HEK293T (cell line): ENCODE results near the gene ZNF485.

Source experiments
- BHLHE40 ChIP-seq: fragments of 450-650 bp; IDR thresholded peaks from 2 replicates; pipeline ENCODE4 v1.6.1; 2016; ENCODE audit warnings: mild to moderate bottlenecking, moderate library complexity, borderline replicate concordance
- CTBP1 ChIP-seq: fragments of 450-650 bp; IDR thresholded peaks from 2 replicates; pipeline ENCODE4 v1.6.1; 2016; ENCODE audit warnings: borderline replicate concordance
- ELF4 ChIP-seq: fragments of 450-650 bp; IDR thresholded peaks from 2 replicates; pipeline ENCODE4 v1.6.1; 2017; ENCODE audit warnings: antibody characterized with exemption
- FOXA1 ChIP-seq: fragments of 450-650 bp; IDR thresholded peaks from 2 replicates; pipeline ENCODE4 v1.6.1; 2016; ENCODE audit warnings: mild to moderate bottlenecking
- FOXK2 ChIP-seq: fragments of 450-650 bp; IDR thresholded peaks from 2 replicates; pipeline ENCODE4 v1.6.1; 2016; ENCODE audit warnings: mild to moderate bottlenecking
- FOXM1 ChIP-seq: fragments of 450-650 bp; IDR thresholded peaks from 2 replicates; pipeline ENCODE4 v1.6.1; 2017; ENCODE audit warnings: mild to moderate bottlenecking, borderline replicate concordance
- HDGF ChIP-seq: fragments of 450-650 bp; IDR thresholded peaks from 2 replicates; pipeline ENCODE4 v1.6.1; 2017; ENCODE audit warnings: antibody characterized with exemption, borderline replicate concordance
- LEF1 ChIP-seq: fragments of 450-650 bp; IDR thresholded peaks from 2 replicates; pipeline ENCODE4 v1.6.1; 2017; ENCODE audit warnings: mild to moderate bottlenecking, borderline replicate concordance
- SP1 ChIP-seq: fragments of 450-650 bp; IDR thresholded peaks from 2 replicates; pipeline ENCODE4 v1.6.1; 2017
- SUZ12 ChIP-seq: fragments of 450-650 bp; IDR thresholded peaks from 2 replicates; pipeline ENCODE4 v1.6.1; 2016; ENCODE audit warnings: mild to moderate bottlenecking
- TARDBP ChIP-seq: fragments of 450-650 bp; IDR thresholded peaks from 2 replicates; pipeline ENCODE4 v1.6.1; 2016
- ZNF384 ChIP-seq: fragments of 450-650 bp; IDR thresholded peaks from 2 replicates; pipeline ENCODE4 v1.6.1; 2016
- TF ChIP-seq, protein P1 (sequence below): fragments of 450-650 bp; IDR thresholded peaks from 2 replicates; pipeline ENCODE4 v1.6.1; 2016

DNA sequence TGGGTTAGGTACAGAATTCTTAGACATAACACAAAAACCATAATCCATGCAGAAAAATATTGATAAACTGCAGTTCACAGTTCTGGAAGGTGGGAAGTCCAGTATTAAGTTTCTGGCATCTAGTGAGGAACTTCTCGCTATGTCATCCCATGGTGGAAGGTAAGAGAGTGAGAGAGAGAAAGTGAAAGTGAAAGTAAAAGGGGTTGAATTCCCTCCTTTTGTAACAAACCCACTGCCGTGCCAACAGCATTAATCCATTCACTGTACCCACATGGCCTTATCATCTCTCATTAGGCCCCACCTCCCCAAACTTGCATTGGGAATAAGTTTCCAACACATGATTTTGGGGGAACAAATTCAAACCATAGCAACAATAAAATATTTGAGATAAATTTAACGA lies 17.1 kb downstream of the ZNF485 start:
- no peak for TF ChIP-seq FOXK2
- TF ChIP-seq SP1 = no peak
- no peak for TF ChIP-seq LEF1
- TF ChIP-seq, protein P1, sequence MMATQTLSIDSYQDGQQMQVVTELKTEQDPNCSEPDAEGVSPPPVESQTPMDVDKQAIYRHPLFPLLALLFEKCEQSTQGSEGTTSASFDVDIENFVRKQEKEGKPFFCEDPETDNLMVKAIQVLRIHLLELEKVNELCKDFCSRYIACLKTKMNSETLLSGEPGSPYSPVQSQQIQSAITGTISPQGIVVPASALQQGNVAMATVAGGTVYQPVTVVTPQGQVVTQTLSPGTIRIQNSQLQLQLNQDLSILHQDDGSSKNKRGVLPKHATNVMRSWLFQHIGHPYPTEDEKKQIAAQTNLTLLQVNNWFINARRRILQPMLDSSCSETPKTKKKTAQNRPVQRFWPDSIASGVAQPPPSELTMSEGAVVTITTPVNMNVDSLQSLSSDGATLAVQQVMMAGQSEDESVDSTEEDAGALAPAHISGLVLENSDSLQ = no peak
- no peak for TF ChIP-seq ZNF384
- no peak for TF ChIP-seq BHLHE40
- TF ChIP-seq SUZ12 = no peak
- no peak for TF ChIP-seq TARDBP
- TF ChIP-seq FOXA1 = no peak
- TF ChIP-seq ELF4 = no peak
- no peak for TF ChIP-seq CTBP1
- no peak for TF ChIP-seq FOXM1
- no peak for TF ChIP-seq HDGF
